ENCODE results near the gene KNG1. TPM values are rescaled to one million over a fixed set of nuclear protein-coding genes. Genes with fewer than 3 reads are reported as not detected.
"Not testable (repeated sequence)": the region's sequence is repeated elsewhere in the genome, so short reads cannot be mapped to it uniquely, and the experiment has no call there.

Gene KNG1
- total RNA-seq, 1 experiment from 2014 or later: not detected

- no peak for DNase-seq (ENCODE audit: low read depth)
Observed at GRCh38 chr3:186708983-186709679, 8.0 kb upstream of the KNG1 start.

- not testable (repeated sequence) for DNase-seq (ENCODE audit: low read depth)
Observed at GRCh38 chr3:186710694-186711093, 6.5 kb upstream of the KNG1 start.

- DNase-seq (ENCODE audit: low read depth): no peak
Observed at GRCh38 chr3:186713499-186713898, 3.7 kb upstream of the KNG1 start.

- DNase-seq (ENCODE audit: low read depth): no peak
Observed at GRCh38 chr3:186719945-186720739, 3.0 kb downstream of the KNG1 start.

- DNase-seq (ENCODE audit: low read depth): peak; percentile 56
Observed at GRCh38 chr3:186722457-186722856, 5.3 kb downstream of the KNG1 start.

- DNase-seq (ENCODE audit: low read depth): no peak
Observed at GRCh38 chr3:186724911-186725310, 7.8 kb downstream of the KNG1 start.

GRCh38 chr3:186732169-186732766 is 15.1 kb downstream of the KNG1 start:
- DNase-seq (ENCODE audit: low read depth): no peak

GRCh38 chr3:186742618-186743380 is 25.6 kb downstream of the KNG1 start:
- no peak for DNase-seq (ENCODE audit: low read depth)

- DNase-seq (ENCODE audit: low read depth): no peak
Observed at GRCh38 chr3:186743666-186744065, 26.5 kb downstream of the KNG1 start.

GRCh38 chr3:186746008-186746407 is 28.8 kb downstream of the KNG1 start:
- DNase-seq (ENCODE audit: low read depth): peak; percentile 92

GRCh38 chr3:186750316-186750715 is 33.2 kb downstream of the KNG1 start:
- DNase-seq (ENCODE audit: low read depth): no peak

- no peak for DNase-seq (ENCODE audit: low read depth)
Observed at GRCh38 chr3:186751480-186751879, 34.3 kb downstream of the KNG1 start.

GRCh38 chr3:186754006-186754405 is 36.8 kb downstream of the KNG1 start:
- peak; percentile 32 for DNase-seq (ENCODE audit: low read depth)

GRCh38 chr3:186754871-186755270 is 37.7 kb downstream of the KNG1 start:
- DNase-seq (ENCODE audit: low read depth): no peak

- no peak for DNase-seq (ENCODE audit: low read depth)
Observed at GRCh38 chr3:186757214-186757613, 40.1 kb downstream of the KNG1 start.

- no peak for DNase-seq (ENCODE audit: low read depth)
Observed at GRCh38 chr3:186757686-186758220, 40.6 kb downstream of the KNG1 start.

GRCh38 chr3:186759231-186759930 is 42.2 kb downstream of the KNG1 start:
- DNase-seq (ENCODE audit: low read depth): no peak

GRCh38 chr3:186760141-186760833 is 43.1 kb downstream of the KNG1 start:
- peak; percentile 80 for DNase-seq (ENCODE audit: low read depth)

GRCh38 chr3:186760897-186761447 is 43.8 kb downstream of the KNG1 start:
- no peak for DNase-seq (ENCODE audit: low read depth)

GRCh38 chr3:186772281-186772694 is 55.1 kb downstream of the KNG1 start:
- DNase-seq (ENCODE audit: low read depth): no peak

All from HT1080 (cell line).